ENCODE data around the gene VGLL1.

The VGLL1 gene

GRCh38 chrX:136531951-136532350, at the start of gene VGLL1:
TSS of gene VGLL1 (plus strand) at chrX:136532215. CDS start at chrX:136536021, 3,806 bp downstream.
- DNase-seq: no peak

GRCh38 chrX:136487647-136488046, 44.4 kb upstream of the VGLL1 start, which contains the start of gene BRS3:
TSS of gene BRS3 (plus strand) at chrX:136487947. CDS start at chrX:136488115, 168 bp downstream.
- no peak for DNase-seq

DNA sequence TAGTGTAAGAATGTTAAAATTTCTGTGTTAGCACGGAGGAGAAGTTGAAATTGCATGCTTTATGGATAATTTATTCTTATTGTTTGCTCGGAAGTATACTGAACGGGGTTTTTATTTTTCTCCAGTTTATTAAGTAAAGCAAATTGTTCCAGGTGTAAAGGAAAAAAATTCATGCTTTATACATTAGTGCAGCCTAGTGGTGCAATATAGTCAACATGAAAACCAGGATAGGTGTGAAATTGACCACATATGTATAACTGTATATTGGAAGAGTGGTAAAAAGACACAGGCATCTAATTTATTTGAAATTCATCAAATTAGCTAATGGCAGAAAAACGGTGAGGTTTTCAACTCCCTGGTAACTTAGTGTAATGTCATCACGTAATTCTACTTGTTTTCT, 43.3 kb upstream of the VGLL1 start:
- DNase-seq: no peak

- DNase-seq: no peak
Observed at GRCh38 chrX:136491832-136492231, 40.2 kb upstream of the VGLL1 start.

DNA sequence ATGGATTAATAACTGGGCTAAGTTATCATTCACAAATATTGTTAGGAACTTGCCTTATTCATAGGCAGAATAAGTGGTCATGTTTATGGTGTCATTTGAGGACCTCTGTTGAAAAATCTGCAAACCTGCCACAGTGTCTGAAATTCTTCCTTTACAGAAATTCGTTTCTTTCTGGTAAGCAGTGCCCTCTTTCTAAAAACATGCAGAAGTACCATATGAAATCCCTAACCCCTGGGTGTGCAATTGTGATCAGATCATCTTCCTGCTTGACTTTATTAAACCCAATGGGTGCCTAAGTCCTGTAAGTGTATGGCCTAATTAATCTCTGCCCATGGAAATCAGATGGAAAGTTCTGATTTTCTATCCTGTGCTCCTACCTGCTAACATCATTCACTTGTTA, 39.0 kb upstream of the VGLL1 start:
- no peak for DNase-seq

DNA sequence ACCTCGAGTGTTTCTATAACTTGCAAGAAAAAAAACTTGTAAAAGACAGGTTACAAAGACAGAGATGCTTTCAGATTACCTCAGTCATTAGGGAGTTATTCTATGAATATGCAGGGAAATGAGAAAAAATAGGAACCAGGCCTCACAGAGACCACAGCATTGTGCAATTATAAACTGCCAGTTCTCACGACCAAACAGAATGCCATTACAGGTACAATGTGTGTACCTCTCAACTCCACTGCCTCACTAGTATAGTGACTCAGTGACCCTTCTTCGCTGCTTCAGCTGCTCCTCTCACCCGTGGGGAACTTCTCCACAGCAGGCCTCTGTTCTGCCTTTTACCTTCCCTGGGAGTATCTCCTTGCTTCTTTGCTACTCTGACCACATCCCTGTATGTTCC, 37.0 kb upstream of the VGLL1 start:
- DNase-seq: no peak

GRCh38 chrX:136496186-136496763, 35.7 kb upstream of the VGLL1 start:
- DNase-seq: no peak

DNA sequence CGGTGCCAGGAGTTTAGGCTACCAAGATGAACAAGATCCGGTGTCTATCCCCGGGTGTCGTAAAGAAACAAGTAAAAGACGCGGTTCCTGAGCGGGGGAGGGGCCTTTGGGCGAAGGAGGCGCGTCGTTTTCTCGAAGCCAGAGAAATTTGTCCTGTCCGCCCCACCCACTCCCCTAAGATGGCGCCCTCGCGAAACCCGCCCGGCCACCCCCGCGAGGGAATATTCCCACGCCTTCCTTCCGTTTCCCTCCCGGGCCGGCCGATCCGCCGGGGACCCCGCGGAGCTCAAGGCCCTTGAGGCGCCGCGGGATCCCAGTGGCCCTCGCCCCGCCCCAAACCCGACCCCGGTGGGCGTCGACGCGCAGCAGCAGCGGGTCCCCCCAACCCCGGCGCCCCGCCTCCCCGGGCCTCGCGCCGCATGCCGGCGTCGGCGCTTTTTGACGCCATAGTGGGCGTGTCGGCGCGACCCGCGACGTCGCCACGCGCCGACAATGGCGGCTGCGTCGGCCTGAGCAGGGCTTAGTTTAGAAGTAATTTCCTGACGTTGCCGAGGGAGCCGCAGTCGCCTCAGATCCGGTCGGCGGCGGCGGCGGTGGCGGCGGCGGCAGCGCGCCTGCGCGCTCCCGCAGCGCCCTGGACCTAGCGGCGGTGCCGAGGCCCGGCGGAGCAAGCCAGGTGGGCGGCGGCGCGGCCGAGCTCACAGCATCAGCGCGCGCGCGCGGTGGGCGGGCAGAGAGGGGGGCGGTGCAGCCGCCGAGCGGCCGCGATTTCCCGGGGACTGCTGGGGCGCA, 35.1 kb upstream of the VGLL1 start:
- DNase-seq: peak; percentile 90

DNA sequence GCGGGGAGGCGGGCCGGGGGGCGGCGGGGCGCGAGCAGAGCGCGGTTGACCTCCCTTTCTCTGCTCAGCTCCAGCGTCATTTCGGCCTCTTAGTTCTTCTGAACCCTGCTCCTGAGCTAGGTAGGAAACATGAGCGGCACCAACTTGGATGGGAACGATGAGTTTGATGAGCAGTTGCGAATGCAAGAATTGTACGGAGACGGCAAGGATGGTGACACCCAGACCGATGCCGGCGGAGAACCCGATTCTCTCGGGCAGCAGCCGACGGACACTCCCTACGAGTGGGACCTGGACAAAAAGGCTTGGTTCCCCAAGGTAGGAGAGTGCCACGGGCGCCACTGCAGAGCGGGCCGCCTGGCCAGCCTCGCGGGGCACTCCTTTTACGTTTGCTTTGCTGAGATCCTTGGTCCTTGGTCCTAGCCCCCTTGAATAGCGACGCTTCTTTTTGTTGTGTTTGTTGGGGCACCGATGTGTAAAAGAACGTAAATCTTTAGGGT, 34.4 kb upstream of the VGLL1 start, which contains the start of gene HTATSF1:
HTATSF1 (plus strand) TSS at position 37 of the 497 bp plus-strand sequence; CDS start at position 130, 93 bp downstream.
- no peak for DNase-seq

DNA sequence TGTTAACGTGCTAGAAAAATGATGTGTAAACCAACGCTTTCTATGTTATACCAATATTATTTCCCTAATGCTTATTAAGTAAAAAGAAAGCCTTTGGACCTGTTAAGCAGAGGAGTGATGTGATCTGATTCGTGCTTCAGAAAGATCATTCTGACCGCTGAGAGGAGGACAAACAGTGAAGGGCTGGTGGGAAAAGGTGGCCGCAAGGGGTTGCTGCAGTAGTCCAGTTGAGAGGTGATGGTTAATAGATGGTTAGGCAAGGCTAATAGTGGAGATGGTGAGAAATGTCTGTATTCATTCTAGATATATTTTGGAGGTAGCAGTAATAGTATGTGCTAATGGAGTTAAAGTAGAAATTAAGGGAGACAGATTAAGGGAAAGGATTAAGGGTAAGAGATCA, 12.9 kb upstream of the VGLL1 start:
- no peak for DNase-seq

DNA sequence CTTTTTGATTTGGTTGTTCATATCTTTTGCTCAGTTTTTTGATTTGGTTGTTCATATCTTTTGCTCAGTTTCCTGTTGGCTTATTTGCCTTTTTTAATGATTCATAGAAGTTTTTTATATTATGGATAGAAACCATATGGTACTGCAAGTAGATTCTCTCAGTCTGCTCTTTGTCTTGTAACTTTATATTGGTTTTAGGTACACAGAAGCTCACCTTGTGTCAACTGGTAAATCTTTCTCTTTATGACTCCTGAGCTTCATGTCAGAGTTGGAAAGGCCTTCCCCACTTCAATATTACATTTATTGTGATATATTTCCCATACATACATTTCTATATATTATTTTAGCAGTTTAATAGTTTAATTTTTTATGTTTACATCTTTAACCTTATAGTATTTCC, 8.2 kb upstream of the VGLL1 start:
- no peak for DNase-seq

DNA sequence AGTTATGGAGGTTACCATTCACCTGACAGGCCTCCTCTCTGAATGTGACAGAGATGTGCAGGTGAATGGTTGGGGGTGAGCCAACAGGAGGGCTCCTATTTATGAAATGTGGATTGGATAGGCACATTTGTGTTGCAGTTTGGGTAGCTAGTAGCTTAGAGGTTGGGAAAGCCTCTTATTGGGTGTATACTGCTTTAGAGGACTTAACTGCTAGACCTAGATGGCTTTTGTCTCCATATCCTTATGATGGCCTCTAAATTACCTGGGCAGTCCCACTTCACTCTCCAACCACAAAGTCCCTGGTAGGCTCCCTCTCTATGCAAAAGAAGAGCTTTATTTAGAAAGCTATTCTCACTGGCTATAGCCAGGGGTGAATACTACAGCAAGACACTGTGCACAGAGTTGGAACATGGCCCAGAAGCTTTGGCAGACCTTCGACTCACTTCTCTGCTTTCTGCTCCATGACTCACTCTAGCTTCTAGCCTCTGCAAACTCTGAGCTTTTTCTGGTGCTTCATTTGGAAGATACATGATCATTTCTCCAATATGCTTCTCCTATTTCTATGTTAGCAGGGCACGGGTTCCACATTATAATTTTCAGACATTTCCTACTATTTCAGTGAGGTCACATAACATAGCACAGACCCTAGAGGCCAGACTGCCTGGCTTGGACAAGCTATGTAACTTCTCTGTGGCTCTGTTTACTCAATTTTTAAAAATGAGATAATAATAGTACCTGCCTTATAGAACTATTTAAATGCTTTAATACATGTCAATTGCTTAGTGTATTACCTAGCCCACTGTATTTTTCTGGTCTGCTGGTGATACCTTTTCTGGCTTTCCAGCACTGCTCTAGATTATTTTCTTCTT, 6.0 kb upstream of the VGLL1 start:
- DNase-seq: no peak

DNA sequence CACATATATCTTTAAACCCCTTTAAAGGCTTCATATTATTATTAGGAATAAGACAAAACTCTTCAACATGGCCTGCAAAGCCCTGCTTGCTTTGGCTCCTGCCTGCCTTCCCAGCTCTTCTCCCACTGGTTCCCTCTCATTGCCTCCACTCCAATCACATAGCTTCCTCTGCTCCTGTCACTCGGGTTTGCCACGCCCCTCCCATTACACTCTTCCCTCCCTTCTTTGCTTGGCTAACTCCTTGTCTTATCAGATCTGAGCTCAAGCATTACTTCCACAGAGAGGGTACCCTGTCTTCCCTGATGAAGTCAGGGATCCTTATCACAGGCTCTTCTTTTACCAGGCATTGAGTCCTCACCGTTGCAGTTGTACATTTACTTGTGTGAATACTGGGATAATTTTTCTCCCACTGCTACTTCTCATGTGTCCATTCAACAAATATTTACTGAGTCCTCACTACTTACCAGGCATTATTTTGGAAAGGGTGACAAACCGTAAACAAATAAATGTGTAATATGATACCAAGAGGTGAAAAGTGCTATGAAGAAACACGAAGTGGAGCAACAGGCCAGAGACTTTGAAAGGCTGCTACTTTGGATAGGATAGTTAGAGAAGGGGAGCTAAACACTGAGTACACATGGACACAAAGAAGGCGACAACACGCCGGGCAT, 3.2 kb upstream of the VGLL1 start:
- DNase-seq: no peak

- no peak for DNase-seq
Observed at GRCh38 chrX:136529795-136530194, 2.2 kb upstream of the VGLL1 start.

DNA sequence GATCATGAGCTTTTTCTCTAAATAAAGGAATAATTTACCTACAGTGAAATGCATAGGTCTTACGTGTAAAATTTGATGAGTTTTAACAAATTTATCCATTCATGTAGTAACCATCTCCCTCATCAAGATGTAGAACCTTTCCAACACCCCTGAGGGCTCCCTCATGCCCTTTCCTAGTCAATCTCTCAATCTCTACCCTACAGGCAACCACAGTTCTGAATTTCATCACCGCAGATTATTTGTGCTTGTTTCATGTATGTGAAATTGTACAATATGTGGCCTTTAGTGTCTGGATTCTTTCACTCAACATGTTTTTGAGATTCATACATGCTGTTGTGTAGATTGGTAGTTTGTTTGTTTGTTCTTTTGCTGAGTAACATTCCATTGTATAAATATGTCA, 2.1 kb downstream of the VGLL1 start:
- no peak for DNase-seq

GRCh38 chrX:136538811-136539210, 6.8 kb downstream of the VGLL1 start:
- no peak for DNase-seq

DNA sequence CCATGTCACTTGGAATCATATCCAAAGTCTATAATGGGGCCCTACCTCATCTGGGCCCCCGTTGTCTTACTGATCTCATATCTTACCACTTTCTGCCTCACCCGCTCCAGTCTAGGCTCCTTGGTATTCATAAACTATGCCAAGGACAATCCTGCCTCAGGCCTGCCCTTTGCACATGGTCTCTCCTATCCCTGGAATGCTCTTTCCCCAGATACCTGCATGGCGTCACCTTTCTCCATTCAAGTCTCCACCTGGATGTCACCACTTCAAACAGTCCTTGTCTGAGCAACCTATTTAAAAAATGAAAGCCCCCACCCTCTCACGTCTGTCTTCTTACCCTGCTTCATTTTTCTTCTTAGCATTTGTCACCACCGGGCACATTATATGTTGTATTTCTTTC, 8.2 kb downstream of the VGLL1 start:
- no peak for DNase-seq

DNA sequence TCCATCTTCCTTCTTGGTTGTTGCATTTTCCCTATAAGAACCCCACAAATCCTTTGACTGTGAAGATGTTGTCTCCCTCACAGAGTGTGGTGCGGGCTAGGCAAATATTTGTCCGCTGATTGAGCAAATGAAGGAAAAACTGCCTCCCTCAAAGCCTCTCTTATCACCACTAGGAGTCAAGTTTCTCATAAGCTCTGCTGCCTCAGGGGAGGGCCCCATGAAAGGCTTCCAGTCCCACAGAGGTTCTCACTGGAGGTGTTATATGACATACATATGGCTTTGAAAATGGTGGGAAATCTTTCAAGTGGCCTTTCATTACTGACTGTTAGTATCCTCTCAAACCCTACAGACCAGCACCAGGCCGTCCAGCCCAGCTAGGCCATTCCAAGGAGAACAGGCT, 9.3 kb downstream of the VGLL1 start:
- no peak for DNase-seq

DNA sequence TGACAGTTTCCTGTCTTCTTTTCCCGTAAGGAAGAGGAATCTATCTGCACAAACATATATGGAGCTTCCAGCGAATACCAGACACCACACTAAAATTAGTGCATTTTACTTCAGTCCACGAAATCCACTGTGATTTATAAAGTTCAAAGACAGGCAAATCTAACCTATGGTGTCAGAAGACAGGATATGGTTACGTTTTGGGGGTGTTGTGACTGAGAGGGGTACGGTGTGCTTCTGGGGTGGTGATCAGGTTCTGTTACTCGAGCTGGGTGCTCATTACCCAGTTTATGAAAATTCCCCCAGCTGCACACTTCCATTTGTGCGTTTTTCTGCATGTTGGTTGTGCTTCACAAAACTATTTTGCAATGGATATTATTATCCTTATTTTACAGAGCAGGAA, 10.3 kb downstream of the VGLL1 start:
- no peak for DNase-seq

- DNase-seq: no peak
Observed at GRCh38 chrX:136546371-136546781, 14.4 kb downstream of the VGLL1 start.

DNA sequence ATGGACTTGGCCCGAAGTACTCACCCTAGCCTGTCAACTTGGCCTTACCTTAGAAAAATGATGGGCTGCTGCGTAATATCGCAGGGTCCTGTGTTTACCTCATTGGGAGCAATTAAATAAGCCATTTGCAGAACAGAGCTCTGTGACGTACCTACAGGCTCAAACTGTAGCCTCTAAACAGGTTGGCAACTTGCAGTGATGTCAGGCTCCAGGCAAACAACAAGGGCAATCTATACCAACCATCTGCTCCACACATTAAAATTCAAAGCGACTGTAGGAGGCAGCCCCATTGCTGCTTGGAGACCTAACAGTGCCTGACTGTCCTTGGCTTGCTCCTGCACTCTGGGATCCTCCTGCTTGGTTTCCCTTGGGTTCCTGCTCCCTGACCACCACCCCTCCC, 17.2 kb downstream of the VGLL1 start:
- DNase-seq: no peak

DNA sequence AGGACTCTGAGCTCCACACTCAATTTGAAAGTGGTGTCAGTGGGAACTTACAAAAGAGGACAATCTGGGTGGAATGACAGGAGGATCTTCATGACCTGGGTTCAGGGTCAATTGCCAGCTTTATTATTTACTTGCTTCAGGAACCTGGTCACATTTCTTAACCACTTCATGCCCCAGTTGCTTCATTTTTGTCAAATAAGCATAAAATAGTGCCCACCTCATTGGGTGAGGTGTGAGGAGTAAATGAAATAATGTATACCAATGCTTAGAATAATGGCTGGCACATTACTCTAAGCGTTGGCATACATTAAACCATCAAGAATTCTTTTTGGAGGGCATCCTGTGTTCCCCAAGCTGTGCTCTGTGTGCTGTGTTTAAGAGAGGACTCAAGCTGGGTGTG, 19.4 kb downstream of the VGLL1 start:
- DNase-seq: no peak

GRCh38 chrX:136555694-136556093, 23.7 kb downstream of the VGLL1 start:
- no peak for DNase-seq
